Fibroblast of the aortic adventitia (primary cell): ENCODE measurements around the gene PIR. TPM values are rescaled to one million over a fixed set of nuclear protein-coding genes. Genes with fewer than 3 reads are reported as not detected.

Experiments
- DNase-seq: peaks from one replicate; pipeline ENCODE4 v3.0.0-alpha.2; 2010; ENCODE audit warnings: low read depth
- H3K4me3 ChIP-seq: 2 replicates; pipeline ENCODE4 v1.5.1; 2011; ENCODE audit warnings: low read depth, mild to moderate bottlenecking, control low read depth, low read length, moderate library complexity
- CTCF ChIP-seq: IDR thresholded peaks from 2 replicates; pipeline ENCODE4 v1.5.1; 2011; ENCODE audit warnings: mild to moderate bottlenecking, low read length, control low read depth, inconsistent platforms; ENCODE audit not compliant: insufficient read depth
- total RNA-seq: library from RNA; depleted of rRNA; stranded (reverse); fragments of >200 nt; gene quantifications from 2 replicates; pipeline ENCODE4 v1.2.3, GENCODE V29; 2012; ENCODE audit warnings: low replicate concordance

The PIR gene
- total RNA-seq, 1 donor = 15.9 TPM

DNA sequence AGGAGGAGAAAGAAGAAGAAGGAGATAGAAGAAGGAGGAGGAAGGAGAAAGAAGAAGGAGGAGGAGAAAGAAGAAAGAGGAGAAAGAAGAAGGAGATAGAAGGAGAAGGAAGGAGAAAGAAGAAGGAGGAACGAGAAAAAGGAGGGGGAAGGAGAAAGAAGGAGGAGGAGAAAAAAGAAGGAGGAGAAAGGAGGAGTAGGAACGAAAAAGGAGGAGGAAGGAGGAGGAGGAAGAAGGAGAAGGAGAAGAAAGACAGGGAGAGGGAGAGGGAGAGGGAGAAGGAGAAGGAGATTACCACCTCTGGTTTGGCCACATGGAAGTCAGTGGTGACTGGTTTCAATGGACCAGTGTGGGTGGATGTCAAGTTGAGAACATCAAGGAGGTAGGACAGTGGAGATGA, 58.9 kb downstream of the PIR start:
- TF ChIP-seq CTCF = no peak
- DNase-seq = no peak

GRCh38 chrX:15430584-15430983, 62.5 kb downstream of the PIR start:
- no peak for TF ChIP-seq CTCF
- DNase-seq = peak; percentile 16
- no peak overlapping the region for H3K4me3 ChIP-seq

More for the DNA sequence above, 58.9 kb downstream of the PIR start:
- H3K4me3 ChIP-seq = no peak overlapping the region

DNA sequence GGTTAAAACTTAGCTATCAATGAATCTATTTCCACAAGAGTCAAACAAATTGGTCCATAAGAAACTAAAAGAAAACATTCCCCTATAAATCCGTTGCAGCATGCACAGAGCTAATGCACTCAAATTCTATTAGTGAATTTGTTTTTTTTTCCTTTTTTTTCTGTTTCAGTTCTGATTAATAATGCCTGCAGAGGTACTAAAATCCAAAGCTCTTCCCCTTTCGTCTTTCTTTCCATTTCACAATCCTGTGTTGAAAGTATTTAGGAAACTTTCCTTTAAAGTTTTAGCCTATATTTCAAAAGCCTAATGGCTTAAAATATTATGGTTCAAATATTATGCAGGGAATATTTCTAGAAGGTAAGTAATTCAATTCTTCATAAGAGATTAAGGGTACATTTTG, 63.1 kb downstream of the PIR start:
- no peak overlapping the region for H3K4me3 ChIP-seq
- DNase-seq = no peak
- no peak for TF ChIP-seq CTCF

GRCh38 chrX:15425024-15425423, 68.1 kb downstream of the PIR start:
- H3K4me3 ChIP-seq = no peak overlapping the region
- no peak for TF ChIP-seq CTCF
- DNase-seq = no peak

- H3K4me3 ChIP-seq = no peak overlapping the region
- no peak for DNase-seq
- TF ChIP-seq CTCF = no peak
These were observed 74.4 kb downstream of the PIR start for GRCh38 chrX:15418707-15419181.

- no peak for TF ChIP-seq CTCF
- no peak overlapping the region for H3K4me3 ChIP-seq
- DNase-seq = peak; percentile 93
These were observed 75.0 kb downstream of the PIR start for GRCh38 chrX:15418041-15418706.
